ENCODE measurements around the gene GGCX. TPM values are rescaled to one million over a fixed set of nuclear protein-coding genes. Genes with fewer than 3 reads are reported as not detected.

The GGCX gene
- total and polyA plus RNA-seq, 2 of the 13 experiments (the other 11 are each of a cell fraction or from before 2014, with no cell fraction given): 72.5 to 103 TPM

GRCh38 chr2:85602476-85603234, 41.4 kb upstream of the GGCX start, which contains the start of gene TMEM150A (continued):
- TF ChIP-seq ARHGAP35 (CRISPR knock-in tag; IDR thresholded peaks at IDR 0.05; ENCODE audit: borderline replicate concordance): no peak
- TF ChIP-seq SRSF9 (IDR thresholded peaks at IDR 0.05; ENCODE audit: borderline replicate concordance, insufficient read depth, low read depth, low read length, poor library complexity, severe bottlenecking): no peak
- TF ChIP-seq TMF1 (CRISPR knock-in tag; IDR thresholded peaks at IDR 0.05; ENCODE audit: low read depth): peak; percentile 59; the same call in 1 of the 2 replicates
- TF ChIP-seq ZNF512 (CRISPR knock-in tag; IDR thresholded peaks at IDR 0.05): no peak
- no peak for TF ChIP-seq ARID3A (IDR thresholded peaks at IDR 0.05; ENCODE audit: low read depth, low read length)
- TF ChIP-seq POLR2AphosphoS5 (IDR thresholded peaks at IDR 0.05; ENCODE audit: low read depth, low read length): peak; percentile 79
- no peak for TF ChIP-seq NR2F1 (CRISPR knock-in tag; IDR thresholded peaks at IDR 0.05)
- TF ChIP-seq KDM2A (CRISPR knock-in tag; IDR thresholded peaks at IDR 0.05; ENCODE audit: borderline replicate concordance, low read depth): 0 out of 2 replicates have a peak, but pooled peaks have one; percentile 60
- no peak for TF ChIP-seq ZNF879 (CRISPR knock-in tag; IDR thresholded peaks at IDR 0.05)
- peak; percentile 88 for TF ChIP-seq TFDP2 (CRISPR knock-in tag; IDR thresholded peaks at IDR 0.05)
- TF ChIP-seq SNAPC2 (CRISPR knock-in tag; IDR thresholded peaks at IDR 0.05): no peak
- TF ChIP-seq ZFP37 (CRISPR knock-in tag; IDR thresholded peaks at IDR 0.05; ENCODE audit: borderline replicate concordance): no peak
- no peak for TF ChIP-seq MLX (CRISPR knock-in tag; IDR thresholded peaks at IDR 0.05)
- 0 out of 2 replicates have a peak, but pooled peaks have one; percentile 81 for TF ChIP-seq FOXO4 (CRISPR knock-in tag; conservative IDR thresholded peaks at IDR 0.05)

Measured in HepG2 (cell line).